Small intestine (tissue), 4 donors: ENCODE data around the gene PCDHB6. TPM values are rescaled to one million over a fixed set of nuclear protein-coding genes. Genes with fewer than 3 reads are reported as not detected.

ENCODE experiments used
- polyA plus RNA-seq, 4 donors: library from polyadenylated mRNA; stranded (reverse) in 3 of 4; unstranded in 1 of 4; fragments of 200-250 nt in 3 of 4; fragments of 120-200 nt in 1 of 4; gene quantifications; one replicate each; pipeline versions ENCODE4 v1.2.1 to v1.2.3, GENCODE V29; 2013
- donor health status: healthy with polysubstance abuse.
- donor health status: Bipolar disorder and iron deficiency.
- donor health status: healthy.

PCDHB6 gene
- polyA plus RNA-seq, 4 donors: 0.13 to 0.52 TPM; not detected in 2

Other genes with a start within 250 kb of the PCDHB6 start
- under 1 TPM in 2 of 4 donors, not detected in 2; 0.10 to 0.27 TPM for gene PCDHAC1, start 223.8 kb upstream of the PCDHB6 start, polyA plus RNA-seq
- under 1 TPM in 2 of 4 donors, not detected in 2; 0.22 to 0.72 TPM for gene PCDHAC2, start 183.6 kb upstream of the PCDHB6 start, polyA plus RNA-seq
- gene PCDHB1, start 98.7 kb upstream of the PCDHB6 start, polyA plus RNA-seq: under 1 TPM in 2 of 4 donors, not detected in 2; 0.03 to 0.04 TPM
- gene PCDHB2, start 55.4 kb upstream of the PCDHB6 start, polyA plus RNA-seq: under 1 TPM in 3 of 4 donors, not detected in 1; 0.27 to 0.98 (median 0.72) TPM
- gene PCDHB3, start 49.6 kb upstream of the PCDHB6 start, polyA plus RNA-seq: under 1 TPM in 2 of 4 donors, not detected in 2; 0.31 to 0.68 TPM
- gene PCDHB4, start 28.2 kb upstream of the PCDHB6 start, polyA plus RNA-seq: under 1 TPM in 2 of 4 donors, not detected in 2; 0.64 to 0.96 TPM
- gene PCDHB5, start 14.9 kb upstream of the PCDHB6 start, polyA plus RNA-seq: under 1 TPM in 2 of 4 donors, not detected in 2; 0.91 to 0.99 TPM
- 1 to 10 TPM in 1 of 4 donors, under 1 TPM in 2, not detected in 1; 0.27 to 1.1 (median 0.36) TPM for gene PCDHB7, start 22.6 kb downstream of the PCDHB6 start, polyA plus RNA-seq
- gene PCDHB8, start 27.7 kb downstream of the PCDHB6 start, polyA plus RNA-seq: under 1 TPM in 2 of 4 donors, not detected in 2; 0.18 to 0.49 TPM
- under 1 TPM in 2 of 4 donors, not detected in 2; 0.37 to 0.65 TPM for gene PCDHB16, start 32.3 kb downstream of the PCDHB6 start, polyA plus RNA-seq
- gene PCDHB9, start 37.1 kb downstream of the PCDHB6 start, polyA plus RNA-seq: under 1 TPM in 2 of 4 donors, not detected in 2; 0.34 to 0.44 TPM
- gene PCDHB10, start 42.3 kb downstream of the PCDHB6 start, polyA plus RNA-seq: 1 to 10 TPM in 2 of 4 donors, not detected in 2; 1.1 to 1.3 TPM
- gene PCDHB11, start 49.6 kb downstream of the PCDHB6 start, polyA plus RNA-seq: under 1 TPM in 2 of 4 donors, not detected in 2; 0.27 to 0.65 TPM
- gene PCDHB12, start 58.7 kb downstream of the PCDHB6 start, polyA plus RNA-seq: under 1 TPM in 2 of 4 donors, not detected in 2; 0.46 to 0.71 TPM
- gene PCDHB13, start 63.9 kb downstream of the PCDHB6 start, polyA plus RNA-seq: under 1 TPM in 2 of 4 donors, not detected in 2; 0.49 to 0.71 TPM
- 1 to 10 TPM in 1 of 4 donors, under 1 TPM in 1, not detected in 2; 0.81 to 1.5 TPM for gene PCDHB14, start 73.3 kb downstream of the PCDHB6 start, polyA plus RNA-seq
- gene PCDHB15, start 95.3 kb downstream of the PCDHB6 start, polyA plus RNA-seq: 1 to 10 TPM in 2 of 4 donors, under 1 TPM in 2; 0.22 to 1.7 (median 0.65) TPM
- under 1 TPM in 3 of 4 donors, not detected in 1; 0.12 to 0.45 (median 0.15) TPM for gene SLC25A2, start 154.0 kb downstream of the PCDHB6 start, polyA plus RNA-seq
- 10 to 100 TPM; 58.8 to 91.9 (median 66.1) TPM for gene TAF7, start 170.7 kb downstream of the PCDHB6 start, polyA plus RNA-seq
- gene PCDHGA1, start 180.5 kb downstream of the PCDHB6 start, polyA plus RNA-seq: under 1 TPM in 3 of 4 donors, not detected in 1; 0.10 to 0.27 (median 0.13) TPM
- gene PCDHGA2, start 188.7 kb downstream of the PCDHB6 start, polyA plus RNA-seq: under 1 TPM in 3 of 4 donors, not detected in 1; 0.27 to 0.81 (median 0.64) TPM
- under 1 TPM in 2 of 4 donors, not detected in 2; 0.24 to 0.49 TPM for gene PCDHGA3, start 193.8 kb downstream of the PCDHB6 start, polyA plus RNA-seq
- gene PCDHGB1, start 200.0 kb downstream of the PCDHB6 start, polyA plus RNA-seq: under 1 TPM in 2 of 4 donors, not detected in 2; 0.19 to 0.21 TPM
- gene PCDHGA4, start 205.0 kb downstream of the PCDHB6 start, polyA plus RNA-seq: under 1 TPM in 2 of 4 donors, not detected in 2; 0.31 to 0.43 TPM
- gene PCDHGB2, start 209.9 kb downstream of the PCDHB6 start, polyA plus RNA-seq: under 1 TPM in 2 of 4 donors, not detected in 2; 0.37 to 0.68 TPM
- gene PCDHGA5, start 214.1 kb downstream of the PCDHB6 start, polyA plus RNA-seq: under 1 TPM in 2 of 4 donors, not detected in 2; 0.43 to 0.68 TPM
- under 1 TPM in 2 of 4 donors, not detected in 2; 0.31 to 0.43 TPM for gene PCDHGB3, start 220.2 kb downstream of the PCDHB6 start, polyA plus RNA-seq
- 1 to 10 TPM in 1 of 4 donors, under 1 TPM in 1, not detected in 2; 0.72 to 1.0 TPM for gene PCDHGA6, start 223.8 kb downstream of the PCDHB6 start, polyA plus RNA-seq
- under 1 TPM in 2 of 4 donors, not detected in 2; 0.30 to 0.32 TPM for gene PCDHGA7, start 232.7 kb downstream of the PCDHB6 start, polyA plus RNA-seq
- gene PCDHGB4, start 237.6 kb downstream of the PCDHB6 start, polyA plus RNA-seq: under 1 TPM in 2 of 4 donors, not detected in 2; 0.75 to 0.77 TPM
- under 1 TPM in 2 of 4 donors, not detected in 2; 0.10 to 0.15 TPM for gene PCDHGA8, start 242.6 kb downstream of the PCDHB6 start, polyA plus RNA-seq
- gene PCDHGB5, start 247.9 kb downstream of the PCDHB6 start, polyA plus RNA-seq: 1 to 10 TPM in 2 of 4 donors, under 1 TPM in 1, not detected in 1; 0.27 to 1.6 (median 1.2) TPM